SH-SY5Y (cell line): ENCODE data around the gene CD101.

ENCODE experiments used
- GATA2 ChIP-seq: IDR thresholded peaks from 2 replicates; pipeline ENCODE4 v1.6.1; 2011; ENCODE audit warnings: mild to moderate bottlenecking, low read depth, low read length
- GATA3 ChIP-seq: IDR thresholded peaks from 2 replicates; pipeline ENCODE4 v1.6.1; 2011; ENCODE audit warnings: low read depth, mild to moderate bottlenecking, low read length, moderate library complexity

- no peak for TF ChIP-seq GATA2
- TF ChIP-seq GATA3, result no peak
These were observed 1.8 kb downstream of the CD101 start for GRCh38 chr1:117003223-117003875.
